Neural progenitor cell (in vitro differentiated cells): ENCODE data around the gene TMEM39A. TPM values are rescaled to one million over a fixed set of nuclear protein-coding genes. Genes with fewer than 3 reads are reported as not detected.

Source experiments
- DNase-seq: peaks from one replicate; pipeline ENCODE4 v3.0.0-alpha.2; 2016; ENCODE audit warnings: low spot score
- H2AFZ ChIP-seq: fragments of 200-600 bp; sonication (generic); replicated peaks from 2 replicates; pipeline ENCODE4 v1.6.1; 2016; ENCODE audit warnings: antibody characterized with exemption
- H3F3A ChIP-seq: fragments of 200-600 bp; sonication (generic); 2 replicates; pipeline ENCODE4 v1.6.1; 2016; ENCODE audit warnings: antibody characterized with exemption, low read depth
- H3K27ac ChIP-seq: fragments of 200-600 bp; sonication (generic); 2 replicates; pipeline ENCODE4 v1.5.1; 2016; ENCODE audit warnings: mild to moderate bottlenecking
- H3K27me3 ChIP-seq: fragments of 200-600 bp; sonication (generic); 2 replicates; pipeline ENCODE4 v1.6.1; 2016; ENCODE audit warnings: mild to moderate bottlenecking, moderate library complexity
- H3K36me3 ChIP-seq: fragments of 200-600 bp; sonication (generic); 2 replicates; pipeline ENCODE4 v1.5.1; 2016
- H3K4me1 ChIP-seq: fragments of 200-600 bp; sonication (generic); 2 replicates; pipeline ENCODE4 v1.6.1; 2016; ENCODE audit warnings: mixed run types
- H3K4me2 ChIP-seq: fragments of 200-600 bp; sonication (generic); 2 replicates; pipeline ENCODE4 v1.6.1; 2016
- H3K4me3 ChIP-seq: fragments of 200-600 bp; sonication (generic); 2 replicates; pipeline ENCODE4 v1.5.1; 2016
- H3K79me2 ChIP-seq: fragments of 200-600 bp; sonication (generic); 2 replicates; pipeline ENCODE4 v1.6.1; 2016; ENCODE audit warnings: low read depth
- H3K9ac ChIP-seq: fragments of 200-600 bp; sonication (generic); 2 replicates; pipeline ENCODE4 v1.6.1; 2016
- H3K9me3 ChIP-seq: fragments of 200-600 bp; sonication (generic); 2 replicates; pipeline ENCODE4 v1.5.1; 2016; ENCODE audit warnings: low read depth
- H4K20me1 ChIP-seq: fragments of 200-600 bp; sonication (generic); 2 replicates; pipeline ENCODE4 v1.6.1; 2016; ENCODE audit warnings: low read depth
- H3K27ac Mint-ChIP-seq: 3 replicates; pipeline ENCODE4 v1.8.0; 2021; ENCODE audit warnings: mixed read lengths
- H3K27me3 Mint-ChIP-seq: 2 replicates; pipeline ENCODE4 v1.8.0; 2022; ENCODE audit warnings: low read depth, mild to moderate bottlenecking, inconsistent platforms, moderate library complexity, mixed read lengths; ENCODE audit not compliant: insufficient read depth
- H3K36me3 Mint-ChIP-seq: 3 replicates; pipeline ENCODE4 v1.8.0; 2021; ENCODE audit warnings: mixed read lengths
- H3K4me1 Mint-ChIP-seq: 3 replicates; pipeline ENCODE4 v1.8.0; 2021; ENCODE audit warnings: mixed read lengths
- H3K4me3 Mint-ChIP-seq: 3 replicates; pipeline ENCODE4 v1.8.0; 2021; ENCODE audit warnings: mild to moderate bottlenecking, moderate library complexity, mixed read lengths
- H3K9me3 Mint-ChIP-seq: 3 replicates; pipeline ENCODE4 v1.8.0; 2020; ENCODE audit warnings: mixed read lengths
- CTCF ChIP-seq: fragments of 200-600 bp; sonication (generic); IDR thresholded peaks from 2 replicates; pipeline ENCODE4 v1.5.1; 2017; ENCODE audit warnings: antibody characterized with exemption, mild to moderate bottlenecking
- EZH2 ChIP-seq: fragments of 200-600 bp; sonication (generic); IDR thresholded peaks from 2 replicates; pipeline ENCODE4 v1.6.1; 2017; ENCODE audit warnings: antibody characterized with exemption, mild to moderate bottlenecking, moderate library complexity
- EZH2phosphoT487 ChIP-seq: fragments of 200-600 bp; sonication (generic); IDR thresholded peaks from 2 replicates; pipeline ENCODE4 v1.6.1; 2017; ENCODE audit warnings: antibody characterized with exemption
- total RNA-seq: library from RNA; depleted of rRNA; stranded (reverse); fragments of >200 nt; gene quantifications from 2 replicates; pipeline ENCODE4 v1.2.3, GENCODE V29; 2015; ENCODE audit warnings: low replicate concordance

TMEM39A gene
- total RNA-seq, 1 donor from 2014 or later, result 41.2 TPM

GRCh38 chr3:119507404-119507803 is 44.0 kb upstream of the TMEM39A start:
- Histone ChIP-seq H3K4me2 (no peak overlapping the region), H4K20me1 (peaks cover 10% of the 10 kb centered on the region), H3K79me2 (peaks cover 3% of the 10 kb centered on the region), H3K27ac (no peak overlapping the region), H3K27me3 (no peaks in the 10 kb centered on the region), H3K9me3 (no peaks in the 10 kb centered on the region), H3K4me3 (no peak overlapping the region), H2AFZ (no peak overlapping the region), H3K4me1 (no peaks in the 10 kb centered on the region), H3F3A (no peaks in the 10 kb centered on the region), H3K9ac (no peak overlapping the region), H3K36me3 (no peaks in the 10 kb centered on the region)
- H3K27me3 Mint-ChIP-seq, result peaks cover 2% of the 10 kb centered on the region
- peaks cover 12% of the 10 kb centered on the region for H3K36me3 Mint-ChIP-seq
- DNase-seq, result no peak
- H3K9me3 Mint-ChIP-seq, result no peaks in the 10 kb centered on the region
- H3K27ac Mint-ChIP-seq, result no peak overlapping the region
- H3K4me1 Mint-ChIP-seq, result no peaks in the 10 kb centered on the region
- no peak for TF ChIP-seq EZH2
- no peak for TF ChIP-seq CTCF
- TF ChIP-seq EZH2phosphoT487, result no peak
- H3K4me3 Mint-ChIP-seq, result no peak overlapping the region

GRCh38 chr3:119506631-119507030 is 43.2 kb upstream of the TMEM39A start:
- Histone ChIP-seq H3K27me3 (no peaks in the 10 kb centered on the region), H2AFZ (no peak overlapping the region), H3K36me3 (no peaks in the 10 kb centered on the region), H3K27ac (no peak overlapping the region), H3F3A (no peaks in the 10 kb centered on the region), H3K4me1 (no peaks in the 10 kb centered on the region), H3K4me3 (no peak overlapping the region), H3K79me2 (peaks cover 11% of the 10 kb centered on the region), H3K9ac (no peak overlapping the region), H3K9me3 (no peaks in the 10 kb centered on the region), H3K4me2 (no peak overlapping the region), H4K20me1 (peaks cover 10% of the 10 kb centered on the region)
- H3K36me3 Mint-ChIP-seq, result peaks cover 12% of the 10 kb centered on the region
- H3K9me3 Mint-ChIP-seq, result no peaks in the 10 kb centered on the region
- H3K4me3 Mint-ChIP-seq, result no peak overlapping the region
- H3K4me1 Mint-ChIP-seq, result no peaks in the 10 kb centered on the region
- no peak overlapping the region for H3K27ac Mint-ChIP-seq
- DNase-seq, result no peak
- TF ChIP-seq EZH2phosphoT487 (no peak), EZH2 (no peak), CTCF (no peak)
- peaks cover 2% of the 10 kb centered on the region for H3K27me3 Mint-ChIP-seq

- H3K4me1 Mint-ChIP-seq, result peaks cover 19% of the 10 kb centered on the region
Measured at GRCh38 chr3:119500901-119501300, 37.5 kb upstream of the TMEM39A start.

More at GRCh38 chr3:119500901-119501300, 37.5 kb upstream of the TMEM39A start:
- peaks cover 15% of the 10 kb centered on the region for H4K20me1 ChIP-seq
- no peak overlapping the region for H2AFZ ChIP-seq
- Mint-ChIP-seq H3K9me3 (no peaks in the 10 kb centered on the region), H3K27ac (no peak overlapping the region), H3K4me3 (peak overlapping the region; percentile 99), H3K27me3 (peaks cover 2% of the 10 kb centered on the region), H3K36me3 (peaks cover 4% of the 10 kb centered on the region)
- H3K27me3 ChIP-seq, result no peaks in the 10 kb centered on the region
- peak overlapping the region; percentile 93 for H3K4me2 ChIP-seq
- peak overlapping the region; percentile 40 for H3K9ac ChIP-seq
- H3F3A ChIP-seq, result peaks cover 6% of the 10 kb centered on the region
- H3K36me3 ChIP-seq, result no peaks in the 10 kb centered on the region
- no peaks in the 10 kb centered on the region for H3K9me3 ChIP-seq
- peak overlapping the region; percentile 67 for H3K4me3 ChIP-seq
- H3K79me2 ChIP-seq, result peaks cover 51% of the 10 kb centered on the region
- no peak overlapping the region for H3K27ac ChIP-seq
- H3K4me1 ChIP-seq, result peaks cover 19% of the 10 kb centered on the region
- DNase-seq, result no peak
- no peak for TF ChIP-seq CTCF
- TF ChIP-seq EZH2phosphoT487, result no peak
- no peak for TF ChIP-seq EZH2
